Kidney (tissue), 14 donors: ENCODE data around the gene IL32. TPM values are rescaled to one million over a fixed set of nuclear protein-coding genes. Genes with fewer than 3 reads are reported as not detected.

Experiments
- DNase-seq, 5 donors: peaks; one replicate each; pipeline ENCODE4 v3.0.0-alpha.2; 2013 to 2020
- FAIRE-seq: peaks from 2 replicates; lab custom pipeline; 2012; peaks lifted over from hg19 to GRCh38; lab: Jason Lieb, UNC
- H3K27ac ChIP-seq, 2 donors: one replicate each; pipeline ENCODE4 v1.7.0; 2013; ENCODE audit warnings: low read depth in 2 of 2, low read length in 2 of 2, inconsistent platforms in 1 of 2
- H3K27me3 ChIP-seq: one replicate; pipeline ENCODE4 v1.7.1; 2013; ENCODE audit warnings: low read length, inconsistent platforms; ENCODE audit not compliant: control insufficient read depth, insufficient read depth
- H3K36me3 ChIP-seq, 3 donors: one replicate each; pipeline versions ENCODE4 v1.7.0 to v1.7.1; 2013; ENCODE audit warnings: low read length in 3 of 3, control low read depth in 1 of 3, inconsistent platforms in 1 of 3; ENCODE audit not compliant: insufficient read depth in 3 of 3, control insufficient read depth in 2 of 3
- H3K4me1 ChIP-seq, 3 donors: one replicate each; pipeline versions ENCODE4 v1.7.0 to v1.7.1; 2013; ENCODE audit warnings: low read length in 3 of 3, inconsistent platforms in 1 of 3, low read depth in 1 of 3; ENCODE audit not compliant: control insufficient read depth in 2 of 3, insufficient read depth in 2 of 3
- H3K4me3 ChIP-seq, 3 donors: one replicate each; pipeline versions ENCODE4 v1.7.0 to v1.8.1; 2013; ENCODE audit warnings: low read length in 3 of 3, control low read depth in 1 of 3, inconsistent platforms in 1 of 3
- H3K9ac ChIP-seq, 3 donors: one replicate each; pipeline versions ENCODE4 v1.7.0 to v1.7.1; 2013; ENCODE audit warnings: low read length in 3 of 3, control low read depth in 1 of 3, inconsistent platforms in 1 of 3
- H3K9me3 ChIP-seq, 3 donors: one replicate each; pipeline versions ENCODE4 v1.7.0 to v1.7.1; 2013; ENCODE audit warnings: low read length in 3 of 3, control low read depth in 1 of 3, inconsistent platforms in 1 of 3; ENCODE audit not compliant: control insufficient read depth in 2 of 3, insufficient read depth in 1 of 3
- intact Hi-C: fragments of 100-400 bp; cut with DNase I; formaldehyde crosslinking; loops from one replicate; pipeline ENCODE4 v1.11.1; 2022
- polyA plus RNA-seq: library from polyadenylated mRNA; stranded (reverse); fragments of 350-450 nt; fragmentation: Illumina TruSeq; extraction: RNeasy Lipid Tissue Mini Kit (QIAGEN cat#74804); gene quantifications from one replicate; pipeline ENCODE4 v1.2.3, GENCODE V29; 2014; ENCODE audit warnings: low read depth, low replicate concordance; ENCODE audit not compliant: insufficient read depth
- total RNA-seq: library from RNA; stranded (reverse); fragmentation: NEBNext Ultra II Directional; extraction: Animal tissue kit (Norgen Biotek cat#: 25700); gene quantifications from one replicate; pipeline ENCODE4 v1.2.1, GENCODE V29; 2021
- TF ChIP-seq, protein P1 (sequence below): IDR thresholded peaks from 3 replicates; pipeline ENCODE4 v1.5.1; 2012; ENCODE audit warnings: mild to moderate bottlenecking, moderate library complexity, borderline replicate concordance; ENCODE audit not compliant: insufficient read depth; ENCODE audit errors: extremely low read depth
- donor health status: control.
- donor health status: control.
- donor health status: control.
- donor health status: control.
- donor health status: control.
- donor health status: DM: yes; HTN: yes; CAD: no.
- donor health status: Normal renal cell carcinoma (clear cell type).

The IL32 gene
- total and polyA plus RNA-seq, 2 donors from 2014 or later: 181 to 495 TPM

DNA sequence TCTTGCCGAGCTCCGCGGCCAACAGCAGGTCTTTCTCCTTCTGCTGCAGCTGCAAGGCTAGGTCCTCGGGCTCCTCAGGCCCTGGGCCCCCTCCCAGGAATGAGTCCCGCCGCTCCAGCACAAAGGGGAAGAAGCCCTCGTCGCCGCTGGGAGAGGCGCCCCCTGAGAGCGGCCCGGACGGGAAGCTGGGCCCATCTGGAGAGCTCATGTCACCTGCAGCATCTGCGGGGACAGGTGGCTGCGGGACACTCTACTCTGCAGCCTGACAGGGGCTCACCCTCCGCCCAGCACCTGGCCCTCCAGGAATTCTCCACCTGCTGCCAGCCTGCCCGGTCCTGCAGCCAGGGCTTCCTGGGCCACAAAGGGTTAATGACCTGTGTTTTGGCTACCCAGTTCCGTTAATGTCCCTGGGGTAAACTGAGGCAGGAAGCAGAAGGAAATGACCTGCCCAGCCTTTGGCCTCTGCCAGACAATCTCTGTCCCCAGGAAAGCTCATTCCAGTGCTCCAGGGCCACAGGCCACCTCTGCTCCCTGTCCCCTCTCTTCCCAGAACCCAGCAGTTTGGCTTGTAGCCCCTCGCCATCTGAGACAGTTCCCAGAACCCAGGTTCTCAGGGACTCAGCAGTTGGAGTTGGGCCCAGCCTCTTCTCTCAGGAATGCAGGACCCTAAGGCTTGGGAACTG lies 30.0 kb upstream of the IL32 start:
- H3K36me3 ChIP-seq: no peaks in the 10 kb centered on the region
- DNase-seq (peak in 1 of 5 donors; percentile 57), FAIRE-seq (no peak)
- intact Hi-C loops: no loop called here
- TF ChIP-seq, protein P1, sequence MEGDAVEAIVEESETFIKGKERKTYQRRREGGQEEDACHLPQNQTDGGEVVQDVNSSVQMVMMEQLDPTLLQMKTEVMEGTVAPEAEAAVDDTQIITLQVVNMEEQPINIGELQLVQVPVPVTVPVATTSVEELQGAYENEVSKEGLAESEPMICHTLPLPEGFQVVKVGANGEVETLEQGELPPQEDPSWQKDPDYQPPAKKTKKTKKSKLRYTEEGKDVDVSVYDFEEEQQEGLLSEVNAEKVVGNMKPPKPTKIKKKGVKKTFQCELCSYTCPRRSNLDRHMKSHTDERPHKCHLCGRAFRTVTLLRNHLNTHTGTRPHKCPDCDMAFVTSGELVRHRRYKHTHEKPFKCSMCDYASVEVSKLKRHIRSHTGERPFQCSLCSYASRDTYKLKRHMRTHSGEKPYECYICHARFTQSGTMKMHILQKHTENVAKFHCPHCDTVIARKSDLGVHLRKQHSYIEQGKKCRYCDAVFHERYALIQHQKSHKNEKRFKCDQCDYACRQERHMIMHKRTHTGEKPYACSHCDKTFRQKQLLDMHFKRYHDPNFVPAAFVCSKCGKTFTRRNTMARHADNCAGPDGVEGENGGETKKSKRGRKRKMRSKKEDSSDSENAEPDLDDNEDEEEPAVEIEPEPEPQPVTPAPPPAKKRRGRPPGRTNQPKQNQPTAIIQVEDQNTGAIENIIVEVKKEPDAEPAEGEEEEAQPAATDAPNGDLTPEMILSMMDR: no peak
- no peaks in the 10 kb centered on the region for H3K4me1 ChIP-seq
- H3K9me3 ChIP-seq: no peaks in the 10 kb centered on the region
- H3K4me3 ChIP-seq: no peak overlapping the region
- H3K27ac ChIP-seq: no peak overlapping the region
- peaks cover 16% of the 10 kb centered on the region for H3K27me3 ChIP-seq
- H3K9ac ChIP-seq: no peak overlapping the region

DNA sequence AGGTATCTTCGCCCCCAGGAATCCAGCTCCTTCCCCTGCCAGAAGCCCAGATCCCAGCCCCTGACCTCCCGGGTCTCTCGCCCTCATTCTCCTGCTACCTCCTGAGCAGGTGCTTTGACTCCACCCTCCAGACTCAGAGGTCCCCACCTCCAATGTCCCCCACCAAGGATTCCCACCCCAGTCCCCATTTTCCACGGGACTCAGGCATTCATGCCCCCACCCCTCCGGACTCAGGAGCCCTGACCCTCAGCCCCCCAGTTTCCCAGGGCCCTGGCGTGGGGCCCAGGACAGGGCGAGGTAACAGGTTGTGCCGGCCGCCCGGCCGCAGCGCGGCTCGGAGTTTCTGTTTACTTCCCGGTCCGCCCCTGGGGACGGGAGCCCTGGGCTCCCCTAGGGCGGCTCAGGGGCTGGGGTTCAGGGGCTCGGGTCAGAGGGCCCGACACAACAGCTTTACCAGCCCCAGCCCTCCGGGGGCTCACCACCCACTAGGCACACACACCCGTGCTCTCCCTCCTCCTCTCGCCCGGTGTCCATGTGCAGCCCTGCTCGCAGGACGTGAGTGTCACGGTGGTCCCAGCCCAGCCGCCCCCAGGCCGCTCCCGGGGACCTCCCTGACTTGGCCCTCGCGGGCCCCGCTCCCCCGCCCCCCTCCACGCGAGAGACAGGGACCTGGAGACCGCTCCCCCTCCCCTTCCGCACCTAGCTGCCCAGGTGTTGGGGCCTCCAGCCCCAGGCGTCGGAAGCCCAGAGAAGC lies 29.3 kb upstream of the IL32 start:
- Histone ChIP-seq H3K27ac (no peak overlapping the region), H3K4me3 (no peak overlapping the region), H3K9me3 (no peaks in the 10 kb centered on the region), H3K9ac (no peak overlapping the region), H3K27me3 (peaks cover 16% of the 10 kb centered on the region), H3K36me3 (no peaks in the 10 kb centered on the region), H3K4me1 (no peaks in the 10 kb centered on the region)
- TF ChIP-seq, protein P1: no peak
- intact Hi-C loops: no loop called here
- FAIRE-seq (no peak), DNase-seq (peak in 2 of 5 donors; percentile 61 to 79)

DNA sequence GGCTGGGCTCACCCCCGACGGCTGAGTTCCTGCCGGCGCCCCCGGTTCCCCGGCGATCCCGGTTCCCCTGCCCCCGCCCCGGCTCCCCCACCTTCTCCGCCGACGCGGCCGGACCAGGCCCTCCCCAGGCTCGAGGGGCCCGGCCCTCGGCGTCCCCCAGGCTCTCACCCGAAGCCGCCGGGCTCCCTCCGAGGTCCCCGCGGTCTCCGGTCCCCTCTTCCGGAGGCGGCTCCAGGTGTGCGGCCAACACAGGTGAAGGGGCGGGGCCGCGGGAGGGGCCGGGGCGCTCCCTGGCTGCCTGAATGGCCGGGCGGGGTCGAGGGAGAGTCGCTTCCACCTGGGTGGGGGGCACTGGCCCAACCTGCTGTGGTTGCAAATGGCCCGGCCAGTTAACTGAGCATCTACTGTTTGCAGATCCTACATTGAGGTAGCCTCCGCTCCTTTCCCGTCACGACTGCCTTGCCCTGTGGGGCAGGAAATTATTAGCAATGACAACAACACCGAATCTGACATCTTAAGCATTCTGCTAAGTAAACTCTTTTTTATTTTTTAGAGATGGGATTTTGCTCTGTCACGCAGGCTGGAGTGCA lies 28.6 kb upstream of the IL32 start, which contains the start of gene BICDL2:
Gene BICDL2, minus strand, starts transcription at position 219 of the 590 bp plus-strand sequence. CDS start 1,448 bp downstream, outside the sequence.
- intact Hi-C loops: no loop called here
- Histone ChIP-seq H3K4me1 (no peaks in the 10 kb centered on the region), H3K9ac (no peak within 1 kb of the TSS), H3K36me3 (no peaks in the 10 kb centered on the region), H3K27me3 (peaks cover 14% of the 10 kb centered on the region), H3K9me3 (no peaks in the 10 kb centered on the region), H3K27ac (no peak within 1 kb of the TSS), H3K4me3 (no peak within 1 kb of the TSS)
- TF ChIP-seq, protein P1: no peak
- FAIRE-seq: no peak
- peak in 2 of 5 donors; percentile 51 to 79 for DNase-seq
